Measurements from ENCODE around the gene ATP8B3. TPM values are rescaled to one million over a fixed set of nuclear protein-coding genes. Genes with fewer than 3 reads are reported as not detected.

The ATP8B3 gene
- total and polyA plus RNA-seq, 3 donors from 2014 or later, result 33.2 to 84.2 (median 38.0) TPM

DNA sequence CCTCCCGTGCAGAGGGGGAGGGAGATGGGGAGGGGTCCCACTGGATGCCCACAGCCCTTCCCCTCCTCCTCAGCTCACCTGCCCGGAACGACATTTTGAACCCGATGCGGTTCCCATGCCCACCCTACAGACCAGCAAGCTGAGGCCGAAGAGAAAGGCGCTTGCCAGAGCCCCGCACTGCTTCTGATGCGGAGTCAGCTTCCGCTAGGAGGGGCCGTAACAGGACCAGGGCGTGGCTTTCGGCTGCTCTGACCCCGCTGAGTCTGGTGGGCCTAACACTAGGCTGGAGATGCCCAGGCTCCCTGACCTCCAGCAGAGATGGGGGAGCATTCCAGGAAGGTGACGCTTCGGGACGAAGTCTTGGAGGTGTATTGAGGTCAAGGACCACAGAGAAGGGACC lies 52.1 kb downstream of the ATP8B3 start:
- TF ChIP-seq POLR2A (IDR thresholded peaks at IDR 0.05), result no peak
- TF ChIP-seq, protein P1, sequence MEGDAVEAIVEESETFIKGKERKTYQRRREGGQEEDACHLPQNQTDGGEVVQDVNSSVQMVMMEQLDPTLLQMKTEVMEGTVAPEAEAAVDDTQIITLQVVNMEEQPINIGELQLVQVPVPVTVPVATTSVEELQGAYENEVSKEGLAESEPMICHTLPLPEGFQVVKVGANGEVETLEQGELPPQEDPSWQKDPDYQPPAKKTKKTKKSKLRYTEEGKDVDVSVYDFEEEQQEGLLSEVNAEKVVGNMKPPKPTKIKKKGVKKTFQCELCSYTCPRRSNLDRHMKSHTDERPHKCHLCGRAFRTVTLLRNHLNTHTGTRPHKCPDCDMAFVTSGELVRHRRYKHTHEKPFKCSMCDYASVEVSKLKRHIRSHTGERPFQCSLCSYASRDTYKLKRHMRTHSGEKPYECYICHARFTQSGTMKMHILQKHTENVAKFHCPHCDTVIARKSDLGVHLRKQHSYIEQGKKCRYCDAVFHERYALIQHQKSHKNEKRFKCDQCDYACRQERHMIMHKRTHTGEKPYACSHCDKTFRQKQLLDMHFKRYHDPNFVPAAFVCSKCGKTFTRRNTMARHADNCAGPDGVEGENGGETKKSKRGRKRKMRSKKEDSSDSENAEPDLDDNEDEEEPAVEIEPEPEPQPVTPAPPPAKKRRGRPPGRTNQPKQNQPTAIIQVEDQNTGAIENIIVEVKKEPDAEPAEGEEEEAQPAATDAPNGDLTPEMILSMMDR (IDR thresholded peaks at IDR 0.05), result no peak
- Histone ChIP-seq H3K4me1 (no peaks in the 10 kb centered on the region), H3K27ac (no peak overlapping the region), H3K36me3 (ENCODE audit: low read depth, missing control alignments) (no peaks in the 10 kb centered on the region), H3K9me3 (no peaks in the 10 kb centered on the region), H3K27me3 (peaks cover 12% of the 10 kb centered on the region), H3K4me3 (no peak overlapping the region)
- intact Hi-C loops (cut with DNase I; ENCODE audit: low total_unique reads), result loop anchor here (10.0 kb wide), 1 partner anchor 215 kb away; no protein-coding TSS in a partner anchor
- 16 to 42% methylated on average over 6 to 17 of the region's 17 CpGs for WGBS, 2 donors
- no peak for DNase-seq

DNA sequence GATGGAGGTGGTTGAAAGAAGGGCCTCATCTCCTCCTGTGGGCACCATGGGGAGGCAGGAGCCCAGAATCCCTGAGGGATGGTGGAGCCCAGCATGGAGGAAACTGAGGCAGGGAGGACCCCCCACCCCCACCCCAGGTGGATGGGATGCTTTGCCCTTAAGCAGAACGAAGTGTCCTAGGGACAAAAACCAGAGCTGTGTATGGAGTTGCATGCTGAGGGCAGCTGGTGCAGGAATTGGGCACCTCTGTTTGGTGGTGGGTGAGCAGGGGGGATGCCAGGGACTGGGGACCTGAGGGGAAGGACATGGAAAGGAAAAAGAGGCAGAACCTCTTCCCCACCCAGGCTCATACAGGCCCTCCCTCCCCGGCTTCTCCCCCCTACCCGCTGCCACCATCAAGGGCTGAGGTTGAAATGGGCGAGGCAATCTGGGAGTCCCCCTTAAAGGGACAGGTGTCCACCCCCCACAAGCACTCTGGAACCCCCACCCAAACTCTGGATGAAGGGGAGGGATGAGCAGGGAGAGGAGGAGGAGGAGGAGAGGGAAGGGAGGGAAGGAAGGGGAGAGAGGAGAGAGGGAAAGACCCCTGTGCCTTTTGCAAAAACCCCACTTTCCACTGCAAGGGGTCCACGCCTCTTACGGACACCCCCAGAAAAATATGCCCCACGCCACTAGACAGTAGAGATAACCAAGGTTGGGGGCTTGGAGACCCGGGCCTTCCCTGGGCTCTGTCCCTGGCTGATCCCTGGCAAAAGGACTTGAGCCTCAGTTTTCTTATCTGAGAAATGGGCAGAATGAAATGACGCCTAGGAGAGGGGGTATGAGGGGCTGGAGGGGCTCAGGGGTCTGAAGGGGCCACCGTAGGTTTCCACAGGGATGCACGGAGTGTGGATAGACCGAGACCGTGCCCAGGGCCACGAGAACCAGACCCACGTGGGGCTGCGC lies 52.8 kb downstream of the ATP8B3 start:
- intact Hi-C loops (cut with DNase I; ENCODE audit: low total_unique reads), result no loop called here
- H3K4me3 ChIP-seq, result no peak overlapping the region
- no peak for TF ChIP-seq POLR2A (IDR thresholded peaks at IDR 0.05)
- TF ChIP-seq, protein P1 (IDR thresholded peaks at IDR 0.05), result no peak
- no peaks in the 10 kb centered on the region for H3K36me3 ChIP-seq (ENCODE audit: low read depth, missing control alignments)
- no peaks in the 10 kb centered on the region for H3K9me3 ChIP-seq
- no peak overlapping the region for H3K27ac ChIP-seq
- WGBS, 2 donors, result 20 to 32% methylated on average over 9 to 16 of the region's 16 CpGs
- H3K4me1 ChIP-seq, result no peaks in the 10 kb centered on the region
- peaks cover 12% of the 10 kb centered on the region for H3K27me3 ChIP-seq
- DNase-seq, result no peak

DNA sequence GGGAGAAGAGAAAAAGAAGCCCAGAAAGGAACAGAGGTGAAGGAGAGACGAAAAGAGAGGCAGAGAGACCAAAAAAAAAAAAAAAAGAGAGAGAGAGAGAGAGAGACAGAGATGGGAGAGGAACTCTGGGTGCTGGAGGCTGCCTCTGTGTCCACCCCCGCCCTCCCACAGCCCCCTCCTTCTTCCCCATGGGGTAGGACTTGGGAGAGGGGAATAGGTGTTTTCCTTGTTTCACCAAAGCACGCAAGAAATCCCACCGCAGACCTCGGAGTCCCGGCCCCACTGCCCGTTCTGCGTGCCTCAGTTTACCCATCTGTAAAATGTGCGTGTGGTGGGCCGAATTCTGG lies 53.9 kb downstream of the ATP8B3 start:
- Histone ChIP-seq H3K9me3 (no peaks in the 10 kb centered on the region), H3K27me3 (peaks cover 12% of the 10 kb centered on the region), H3K4me3 (no peak overlapping the region), H3K36me3 (ENCODE audit: low read depth, missing control alignments) (no peaks in the 10 kb centered on the region), H3K27ac (no peak overlapping the region), H3K4me1 (no peaks in the 10 kb centered on the region)
- WGBS, 2 donors, result 3 to 4% methylated on average over 9 to 10 of the region's 10 CpGs
- no peak for DNase-seq
- intact Hi-C loops (cut with DNase I; ENCODE audit: low total_unique reads), result no loop called here
- TF ChIP-seq, protein P1 (IDR thresholded peaks at IDR 0.05), result no peak
- TF ChIP-seq POLR2A (IDR thresholded peaks at IDR 0.05), result no peak

DNA sequence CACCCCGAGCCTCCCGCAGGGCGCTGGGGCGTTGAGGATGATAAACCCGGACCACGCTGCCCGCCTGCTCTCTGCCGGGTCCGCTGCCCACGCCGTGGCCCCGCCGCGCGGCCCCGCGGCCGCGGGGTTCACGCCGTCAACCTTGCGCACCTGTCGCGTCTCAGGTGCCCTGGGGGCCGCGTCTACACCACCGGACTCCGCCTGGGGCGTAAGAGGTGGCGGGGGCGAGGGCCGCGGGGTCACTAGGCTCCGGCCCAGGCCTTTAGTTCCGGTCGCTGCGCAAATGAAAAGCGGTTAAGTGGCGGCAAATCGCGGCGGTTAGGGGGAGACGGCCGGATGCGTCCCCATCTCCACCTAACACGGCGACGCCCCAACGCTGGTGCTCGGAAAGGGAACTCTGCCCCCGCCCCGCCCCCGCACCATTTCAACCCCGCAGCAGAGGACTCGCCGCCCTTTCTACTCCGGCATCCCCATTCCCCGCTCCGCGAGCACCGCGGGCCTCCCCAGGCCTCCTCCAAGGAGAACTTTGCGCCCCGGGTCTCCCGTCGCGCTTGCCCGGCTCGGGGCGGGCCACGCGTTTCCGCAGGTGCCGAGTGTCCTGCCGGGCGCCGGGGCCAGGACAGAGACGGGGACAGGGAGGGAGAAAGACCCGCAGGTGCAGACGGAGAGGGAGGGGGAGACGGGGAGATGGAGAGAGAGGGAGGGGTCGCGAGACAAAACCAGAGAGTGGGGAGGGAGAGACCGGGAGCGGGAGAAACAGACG lies 54.4 kb downstream of the ATP8B3 start:
- 0 to 2% methylated on average over 11 to 31 of the region's 86 CpGs for WGBS, 2 donors
- H3K9me3 ChIP-seq, result no peaks in the 10 kb centered on the region
- intact Hi-C loops (cut with DNase I; ENCODE audit: low total_unique reads), result no loop called here
- H3K36me3 ChIP-seq (ENCODE audit: low read depth, missing control alignments), result no peaks in the 10 kb centered on the region
- no peaks in the 10 kb centered on the region for H3K4me1 ChIP-seq
- peaks cover 12% of the 10 kb centered on the region for H3K27me3 ChIP-seq
- TF ChIP-seq, protein P1 (IDR thresholded peaks at IDR 0.05), result no peak
- TF ChIP-seq POLR2A (IDR thresholded peaks at IDR 0.05), result no peak
- no peak for DNase-seq
- no peak overlapping the region for H3K4me3 ChIP-seq
- H3K27ac ChIP-seq, result no peak overlapping the region

Data from testis (tissue), 3 donors.